Peyer's patch (tissue), 4 donors: ENCODE measurements around the gene PGBD5. TPM values are rescaled to one million over a fixed set of nuclear protein-coding genes. Genes with fewer than 3 reads are reported as not detected.

Experiments used
- DNase-seq, 3 donors: peaks; one replicate each; pipeline ENCODE4 v3.0.0-alpha.2; 2017 to 2019
- H3K27ac ChIP-seq, 4 donors: fragments of 200-600 bp; sonication (generic); one replicate each; pipeline ENCODE4 v1.5.1; 2016 to 2019
- H3K27me3 ChIP-seq, 2 donors: fragments of 200-600 bp; sonication (generic); one replicate each; pipeline ENCODE4 v1.5.1; 2019
- H3K36me3 ChIP-seq, 3 donors: fragments of 200-600 bp; sonication (generic); one replicate each; pipeline ENCODE4 v1.5.1; 2016 to 2019
- H3K4me1 ChIP-seq, 4 donors: fragments of 200-600 bp; sonication (generic); one replicate each; pipeline ENCODE4 v1.5.1; 2016 to 2019
- H3K4me3 ChIP-seq, 4 donors: fragments of 200-600 bp; sonication (generic); 1 replicate in 3 of 4; 2 replicates in 1 of 4; pipeline ENCODE4 v1.5.1; 2016 to 2019; ENCODE audit warnings: mild to moderate bottlenecking in 1 of 4
- H3K9me3 ChIP-seq, 4 donors: fragments of 200-600 bp; sonication (generic); one replicate each; pipeline ENCODE4 v1.5.1; 2016 to 2019; ENCODE audit warnings: mild to moderate bottlenecking in 1 of 4
- POLR2A ChIP-seq, 2 donors: fragments of 450-650 bp; IDR thresholded peaks; one replicate each; pipeline ENCODE4 v1.5.1; 2017; ENCODE audit warnings: antibody characterized with exemption in 2 of 2, mild to moderate bottlenecking in 2 of 2, moderate library complexity in 2 of 2
- total RNA-seq, 4 donors: library from RNA; depleted of rRNA; stranded (reverse); fragments of >200 nt; gene quantifications; one replicate each; pipeline ENCODE4 v1.1.0, GENCODE V29; 2016
- TF ChIP-seq, protein P1 (sequence below), 6 experiments: fragments of 450-650 bp in 4 of 6; fragments of 200-600 bp in 2 of 6; sonication (generic) in 1 of 6; IDR thresholded peaks; one replicate each; pipeline ENCODE4 v1.5.1; 2017 to 2019; ENCODE audit warnings: antibody characterized with exemption in 6 of 6, mild to moderate bottlenecking in 3 of 6, moderate library complexity in 1 of 6

The PGBD5 gene
- total RNA-seq, 4 donors from 2014 or later = under 0.01 to 4.1 (median 0.21) TPM

- no peak overlapping the region for H3K4me3 ChIP-seq
- H3K4me1 ChIP-seq = peaks cover 0 to 10% (median 4%) of the 10 kb centered on the region in 4 donors
- TF ChIP-seq, protein P1, sequence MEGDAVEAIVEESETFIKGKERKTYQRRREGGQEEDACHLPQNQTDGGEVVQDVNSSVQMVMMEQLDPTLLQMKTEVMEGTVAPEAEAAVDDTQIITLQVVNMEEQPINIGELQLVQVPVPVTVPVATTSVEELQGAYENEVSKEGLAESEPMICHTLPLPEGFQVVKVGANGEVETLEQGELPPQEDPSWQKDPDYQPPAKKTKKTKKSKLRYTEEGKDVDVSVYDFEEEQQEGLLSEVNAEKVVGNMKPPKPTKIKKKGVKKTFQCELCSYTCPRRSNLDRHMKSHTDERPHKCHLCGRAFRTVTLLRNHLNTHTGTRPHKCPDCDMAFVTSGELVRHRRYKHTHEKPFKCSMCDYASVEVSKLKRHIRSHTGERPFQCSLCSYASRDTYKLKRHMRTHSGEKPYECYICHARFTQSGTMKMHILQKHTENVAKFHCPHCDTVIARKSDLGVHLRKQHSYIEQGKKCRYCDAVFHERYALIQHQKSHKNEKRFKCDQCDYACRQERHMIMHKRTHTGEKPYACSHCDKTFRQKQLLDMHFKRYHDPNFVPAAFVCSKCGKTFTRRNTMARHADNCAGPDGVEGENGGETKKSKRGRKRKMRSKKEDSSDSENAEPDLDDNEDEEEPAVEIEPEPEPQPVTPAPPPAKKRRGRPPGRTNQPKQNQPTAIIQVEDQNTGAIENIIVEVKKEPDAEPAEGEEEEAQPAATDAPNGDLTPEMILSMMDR (IDR thresholded peaks at IDR 0.05) = no peak
- TF ChIP-seq POLR2A (IDR thresholded peaks at IDR 0.05) = no peak
- H3K9me3 ChIP-seq = no peaks in the 10 kb centered on the region
- DNase-seq = no peak
- no peaks in the 10 kb centered on the region for H3K27me3 ChIP-seq
- H3K27ac ChIP-seq = no peak overlapping the region
- H3K36me3 ChIP-seq = no peaks in the 10 kb centered on the region
Observed at GRCh38 chr1:230301322-230301721, 124.8 kb downstream of the PGBD5 start.

- Histone ChIP-seq H3K9me3 (no peaks in the 10 kb centered on the region), H3K4me1 (peaks cover 0 to 10% (median 4%) of the 10 kb centered on the region in 4 donors), H3K27ac (no peak overlapping the region), H3K27me3 (no peaks in the 10 kb centered on the region), H3K4me3 (no peak overlapping the region), H3K36me3 (no peaks in the 10 kb centered on the region)
- no peak for TF ChIP-seq POLR2A (IDR thresholded peaks at IDR 0.05)
- TF ChIP-seq, protein P1 (IDR thresholded peaks at IDR 0.05) = no peak
- peak in 2 of 3 donors; percentile 45 to 74 for DNase-seq
Observed at GRCh38 chr1:230300322-230301301, 125.5 kb downstream of the PGBD5 start.

DNA sequence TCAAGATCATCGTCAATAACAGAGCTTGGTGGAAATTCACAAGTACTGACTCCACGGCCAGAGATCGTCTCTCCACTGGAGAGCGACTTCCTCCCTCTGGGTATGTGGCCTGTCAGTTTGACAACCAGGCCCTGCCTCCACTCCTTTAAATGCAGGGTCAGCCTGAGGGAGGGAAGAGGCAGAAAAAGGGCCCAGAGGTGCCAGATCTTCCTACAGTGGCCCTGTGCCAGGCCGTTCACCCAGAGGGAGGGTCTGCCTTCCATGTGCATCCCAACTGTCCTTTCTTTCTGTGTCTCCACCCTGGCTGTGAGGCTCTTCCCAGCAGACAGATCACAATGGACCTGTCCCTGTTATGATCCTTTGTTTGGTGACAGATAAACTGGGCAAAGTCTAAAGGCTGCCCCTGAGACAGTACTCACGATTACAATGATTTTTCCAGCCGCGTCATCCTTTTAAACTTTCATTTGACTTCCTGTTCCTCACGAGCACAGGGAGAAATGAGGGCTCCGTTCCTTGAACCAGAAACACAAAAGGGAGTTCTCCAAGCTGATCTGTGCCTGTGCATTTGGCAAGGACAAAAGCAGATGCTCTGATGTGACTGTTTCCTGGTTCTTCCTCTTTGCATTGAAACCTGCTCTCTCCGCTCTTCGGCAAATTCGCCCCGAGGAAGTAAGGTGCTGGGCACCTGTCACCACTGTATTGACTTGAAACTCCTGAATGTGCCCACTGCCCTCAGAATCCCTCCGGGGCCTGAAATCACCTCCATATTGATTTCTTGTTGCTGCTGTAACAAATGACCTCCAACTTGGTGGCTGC, 126.7 kb downstream of the PGBD5 start:
- peak in 2 of 3 donors; percentile 69 to 73 for DNase-seq
- TF ChIP-seq, protein P1 (IDR thresholded peaks at IDR 0.05) = no peak
- peak in 1 of 2 donors; percentile 16 for TF ChIP-seq POLR2A (IDR thresholded peaks at IDR 0.05)
- Histone ChIP-seq H3K4me1 (peaks cover 0 to 10% (median 4%) of the 10 kb centered on the region in 4 donors), H3K27ac (peak overlapping the region in 3 of 4 donors; percentile 20 to 79 (median 40)), H3K4me3 (no peak overlapping the region), H3K9me3 (no peaks in the 10 kb centered on the region), H3K27me3 (no peaks in the 10 kb centered on the region), H3K36me3 (no peaks in the 10 kb centered on the region)

GRCh38 chr1:230295367-230295766, 130.8 kb downstream of the PGBD5 start:
- no peaks in the 10 kb centered on the region for H3K36me3 ChIP-seq
- peaks cover 0 to 2% (median 1%) of the 10 kb centered on the region in 4 donors for H3K4me1 ChIP-seq
- DNase-seq = no peak
- H3K27me3 ChIP-seq = no peaks in the 10 kb centered on the region
- no peak for TF ChIP-seq POLR2A (IDR thresholded peaks at IDR 0.05)
- TF ChIP-seq, protein P1 (IDR thresholded peaks at IDR 0.05) = no peak
- no peak overlapping the region for H3K4me3 ChIP-seq
- no peaks in the 10 kb centered on the region for H3K9me3 ChIP-seq
- H3K27ac ChIP-seq = no peak overlapping the region

- Histone ChIP-seq H3K4me3 (no peak overlapping the region), H3K27me3 (no peaks in the 10 kb centered on the region), H3K4me1 (no peaks in the 10 kb centered on the region), H3K27ac (no peak overlapping the region), H3K36me3 (no peaks in the 10 kb centered on the region), H3K9me3 (no peaks in the 10 kb centered on the region)
- TF ChIP-seq, protein P1 (IDR thresholded peaks at IDR 0.05) = no peak
- TF ChIP-seq POLR2A (IDR thresholded peaks at IDR 0.05) = no peak
- peak in 1 of 3 donors; percentile 28 for DNase-seq
Observed at GRCh38 chr1:230293390-230293700, 132.8 kb downstream of the PGBD5 start.
